Keratinocyte (primary cell): ENCODE data around the gene SLC39A3. TPM values are rescaled to one million over a fixed set of nuclear protein-coding genes. Genes with fewer than 3 reads are reported as not detected.

Experiments
- DNase-seq: peaks from one replicate; pipeline ENCODE4 v3.0.0-alpha.2; 2011; ENCODE audit warnings: low read depth, missing footprints, low spot score
- FAIRE-seq: peaks from 2 replicates; lab custom pipeline; 2011; peaks lifted over from hg19 to GRCh38; lab: Jason Lieb, UNC
- H2AFZ ChIP-seq: 2 replicates; pipeline ENCODE4 v1.6.0; 2012; ENCODE audit warnings: low read length, control low read depth, inconsistent platforms; ENCODE audit not compliant: control insufficient read depth
- H3K27ac ChIP-seq: 2 replicates; pipeline ENCODE4 v1.5.1; 2011; ENCODE audit warnings: low read length; ENCODE audit not compliant: control insufficient read depth, insufficient read depth
- H3K27me3 ChIP-seq: 3 replicates; pipeline ENCODE4 v1.6.0; 2011; ENCODE audit warnings: low read length; ENCODE audit not compliant: control insufficient read depth, insufficient read depth; ENCODE audit errors: extremely low read depth
- H3K36me3 ChIP-seq, 2 experiments: 2 replicates in 1 of 2; 3 replicates in 1 of 2; pipeline ENCODE4 v1.5.1; 2011; ENCODE audit warnings: low read length in 2 of 2, mild to moderate bottlenecking in 1 of 2; ENCODE audit not compliant: control insufficient read depth in 2 of 2, insufficient read depth in 2 of 2; ENCODE audit errors: extremely low read depth in 1 of 2
- H3K4me1 ChIP-seq: 3 replicates; pipeline ENCODE4 v1.5.1; 2011; ENCODE audit warnings: low read length; ENCODE audit not compliant: control insufficient read depth, insufficient read depth; ENCODE audit errors: extremely low read depth
- H3K4me2 ChIP-seq: 3 replicates; pipeline ENCODE4 v1.6.0; 2011; ENCODE audit warnings: low read depth, low read length; ENCODE audit not compliant: control insufficient read depth, insufficient read depth; ENCODE audit errors: extremely low read depth
- H3K4me3 ChIP-seq, 3 experiments: fragments of 200-600 bp in 1 of 3; sonication (generic) in 1 of 3; 2 replicates in 2 of 3; 3 replicates in 1 of 3; pipeline ENCODE4 v1.5.1; 2011 to 2016; ENCODE audit warnings: low read length in 3 of 3, mild to moderate bottlenecking in 3 of 3, control low read depth in 2 of 3, inconsistent platforms in 1 of 3, low read depth in 1 of 3, mixed read lengths in 1 of 3, mixed run types in 1 of 3, moderate library complexity in 1 of 3; ENCODE audit not compliant: control insufficient read depth in 2 of 3, insufficient read depth in 2 of 3; ENCODE audit errors: extremely low read depth in 1 of 3
- H3K79me2 ChIP-seq: 2 replicates; pipeline ENCODE4 v1.6.0; 2012; ENCODE audit warnings: low read length; ENCODE audit not compliant: control insufficient read depth, insufficient read depth
- H3K9ac ChIP-seq: 3 replicates; pipeline ENCODE4 v1.6.0; 2011; ENCODE audit warnings: low read length; ENCODE audit not compliant: control insufficient read depth, insufficient read depth; ENCODE audit errors: extremely low read depth
- H3K9me1 ChIP-seq: 3 replicates; pipeline ENCODE4 v1.6.0; 2011; ENCODE audit warnings: low read length; ENCODE audit not compliant: control insufficient read depth, insufficient read depth; ENCODE audit errors: extremely low read depth
- H3K9me3 ChIP-seq: 2 replicates; pipeline ENCODE4 v1.5.1; 2012; ENCODE audit warnings: low read depth, low read length; ENCODE audit not compliant: control insufficient read depth
- H4K20me1 ChIP-seq: 3 replicates; pipeline ENCODE4 v1.6.0; 2011; ENCODE audit warnings: low read length; ENCODE audit not compliant: control insufficient read depth, insufficient read depth; ENCODE audit errors: extremely low read depth
- CTCF ChIP-seq, 3 experiments: IDR thresholded peaks in 1 of 3; conservative IDR thresholded peaks in 1 of 3; optimal IDR thresholded peaks in 1 of 3; 2 replicates in 2 of 3; 3 replicates in 1 of 3; pipeline versions ENCODE3 to v1.5.1; 2011; ENCODE audit warnings: low read length in 3 of 3, mild to moderate bottlenecking in 3 of 3, moderate library complexity in 2 of 3, control low read depth in 1 of 3, inconsistent platforms in 1 of 3; ENCODE audit not compliant: insufficient read depth in 2 of 3; ENCODE audit errors: extremely low read depth in 1 of 3
- EZH2 ChIP-seq: IDR thresholded peaks from one replicate; pipeline ENCODE4 v1.6.1; 2012; ENCODE audit warnings: inconsistent platforms, mild to moderate bottlenecking, low read length, moderate library complexity
- dilution Hi-C: fragments of 300-500 bp; cut with MboI; formaldehyde crosslinking; loops from one replicate; pipeline ENCODE4 v1.7.0; 2020; ENCODE audit warnings: low sequenced_read_pairs; ENCODE audit not compliant: extremely low pct_ligation_motif_present
- polyA plus RNA-seq, 5 experiments: library from polyadenylated mRNA; depleted of rRNA in 3 of 5; stranded (reverse) in 3 of 5; stranded (forward) in 1 of 5; unstranded in 1 of 5; fragments of >200 nt; gene quantifications; 1 replicate in 1 of 5; 2 replicates in 3 of 5; 3 replicates in 1 of 5; pipeline versions ENCODE4 v1.2.1 to v1.2.3, GENCODE V29; 2011 to 2012; ENCODE audit warnings: missing spikeins in 2 of 5, low read depth in 1 of 5, low replicate concordance in 1 of 5

The SLC39A3 gene
- polyA plus RNA-seq, 1 donor (not counting 4 experiments of a cell fraction or from before 2014, with no cell fraction given): 26.2 TPM

- H3K4me1 ChIP-seq: no peaks in the 10 kb centered on the region
- peaks cover 37 to 38% of the 10 kb centered on the region in 2 experiments for H3K36me3 ChIP-seq
- TF ChIP-seq CTCF (optimal IDR thresholded peaks at IDR 0.05 in 1 of 3, IDR thresholded peaks at IDR 0.05 in 1 of 3, conservative IDR thresholded peaks at IDR 0.05 in 1 of 3; ENCODE audit: extremely low read depth in 1 of 3, insufficient read depth in 2 of 3, low read length in 3 of 3) (no peak), EZH2 (no peak)
- H3K9me3 ChIP-seq: no peaks in the 10 kb centered on the region
- no peaks in the 10 kb centered on the region for H3K27me3 ChIP-seq
- H3K9me1 ChIP-seq: no peaks in the 10 kb centered on the region
- peaks cover 3% of the 10 kb centered on the region for H4K20me1 ChIP-seq
- no peak overlapping the region for H2AFZ ChIP-seq
- no peak overlapping the region for H3K4me3 ChIP-seq
- FAIRE-seq (no peak), DNase-seq (no peak)
- no peak overlapping the region for H3K27ac ChIP-seq
- no peak overlapping the region for H3K4me2 ChIP-seq
- no peak overlapping the region for H3K9ac ChIP-seq
- dilution Hi-C loops: no loop called here
- no peaks in the 10 kb centered on the region for H3K79me2 ChIP-seq
Observed at GRCh38 chr19:2761309-2761677, 21.5 kb upstream of the SLC39A3 start.

GRCh38 chr19:2759965-2760364, 20.1 kb upstream of the SLC39A3 start:
- DNase-seq: no peak
- H3K4me2 ChIP-seq: no peak overlapping the region
- H3K9me3 ChIP-seq: no peaks in the 10 kb centered on the region
- peaks cover 3% of the 10 kb centered on the region for H4K20me1 ChIP-seq
- H3K9ac ChIP-seq: no peak overlapping the region
- FAIRE-seq: no peak
- no peak for TF ChIP-seq CTCF (optimal IDR thresholded peaks at IDR 0.05 in 1 of 3, IDR thresholded peaks at IDR 0.05 in 1 of 3, conservative IDR thresholded peaks at IDR 0.05 in 1 of 3; ENCODE audit: extremely low read depth in 1 of 3, insufficient read depth in 2 of 3, low read length in 3 of 3)
- TF ChIP-seq EZH2: no peak
- H3K79me2 ChIP-seq: no peaks in the 10 kb centered on the region
- H3K27me3 ChIP-seq: no peaks in the 10 kb centered on the region
- H3K4me1 ChIP-seq: no peaks in the 10 kb centered on the region
- no peak overlapping the region for H2AFZ ChIP-seq
- H3K36me3 ChIP-seq: peaks cover 40 to 42% of the 10 kb centered on the region in 2 experiments
- H3K9me1 ChIP-seq: no peaks in the 10 kb centered on the region
- no peak overlapping the region for H3K4me3 ChIP-seq
- dilution Hi-C loops: no loop called here
- no peak overlapping the region for H3K27ac ChIP-seq
